Activated CD4-positive, alpha-beta memory T cell treated with anti-CD3 and anti-CD28 coated beads for 36 hours (primary cell): Measurements from ENCODE around the gene PPFIBP1. TPM values are rescaled to one million over a fixed set of nuclear protein-coding genes. Genes with fewer than 3 reads are reported as not detected.

Experiments
- CTCF ChIA-PET: fragments of 350-600 bp; sonication (Branson Sonifier 250); formaldehyde crosslinking; loops from one replicate; lab custom pipeline; 2021; ENCODE audit warnings: antibody characterized with exemption, inconsistent platforms; lab: Charles Lee
- POLR2A ChIA-PET: fragments of 350-600 bp; sonication (Branson Sonifier 250); formaldehyde crosslinking; loops from one replicate; lab custom pipeline; 2021; ENCODE audit warnings: antibody characterized with exemption; lab: Charles Lee
- DNase-seq: peaks from one replicate; pipeline ENCODE4 v3.0.0-alpha.2; 2020
- H3K27ac Mint-ChIP-seq: one replicate; pipeline ENCODE4 v1.8.0; 2021; ENCODE audit warnings: mixed read lengths
- H3K27me3 Mint-ChIP-seq: one replicate; pipeline ENCODE4 v1.8.0; 2021; ENCODE audit warnings: mixed read lengths
- H3K36me3 Mint-ChIP-seq: one replicate; pipeline ENCODE4 v1.8.0; 2021; ENCODE audit warnings: mixed read lengths
- H3K4me1 Mint-ChIP-seq: one replicate; pipeline ENCODE4 v1.8.0; 2021; ENCODE audit warnings: low read depth, mixed read lengths
- H3K4me3 Mint-ChIP-seq: one replicate; pipeline ENCODE4 v1.8.0; 2021; ENCODE audit warnings: mild to moderate bottlenecking, mixed read lengths
- H3K9me3 Mint-ChIP-seq: one replicate; pipeline ENCODE4 v1.8.0; 2021; ENCODE audit warnings: mixed read lengths
- intact Hi-C: fragments of 100-400 bp; cut with micrococcal nuclease; formaldehyde crosslinking; loops from one replicate; pipeline ENCODE4 v1.15.1; 2023
- total RNA-seq, 2 experiments: library from RNA; stranded (reverse); gene quantifications; one replicate each; pipeline ENCODE4 v1.2.3, GENCODE V29; 2021

PPFIBP1 gene
- total RNA-seq, 2 experiments from 2014 or later: 14.1 to 14.9 TPM

DNA sequence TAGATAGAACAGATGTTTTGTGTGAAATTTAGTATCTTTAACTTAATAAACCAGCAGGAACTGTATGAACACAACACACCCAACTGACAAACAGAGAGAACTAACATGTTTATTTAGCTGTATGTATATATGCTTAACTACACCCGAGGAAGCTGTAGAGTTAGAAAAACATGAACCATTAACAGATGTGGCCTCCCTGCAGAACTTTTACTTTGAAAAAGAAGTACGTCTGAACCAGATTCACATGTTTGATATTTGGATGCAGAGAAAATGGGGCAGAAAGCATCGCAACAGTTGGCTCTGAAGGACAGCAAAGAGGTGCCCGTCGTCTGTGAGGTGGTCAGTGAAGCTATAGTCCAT is 172.3 kb downstream of the PPFIBP1 start, which contains the start of gene REP15:
Gene REP15, plus strand, starts transcription at position 155 of the 360 bp plus-strand sequence. Its CDS starts 116 bp downstream, at position 271.
- no peak for DNase-seq
- Mint-ChIP-seq H3K27me3 (peaks cover 4% of the 10 kb centered on the region), H3K4me1 (no peaks in the 10 kb centered on the region), H3K27ac (no peak within 1 kb of the TSS), H3K36me3 (no peaks in the 10 kb centered on the region), H3K4me3 (no peak within 1 kb of the TSS), H3K9me3 (no peaks in the 10 kb centered on the region)
- intact Hi-C loops: no loop called here
- POLR2A ChIA-PET: no interaction called here
- CTCF ChIA-PET: interaction anchor here (1.2 kb wide), 1 partner anchor 261 kb away, joined by 4 read pairs; no protein-coding TSS in a partner anchor

- intact Hi-C loops: no loop called here
- ChIA-PET CTCF (interaction anchor here (1.2 kb wide), 1 partner anchor 261 kb away, joined by 4 read pairs; no protein-coding TSS in a partner anchor), POLR2A (no interaction called here)
- H3K9me3 Mint-ChIP-seq: no peaks in the 10 kb centered on the region
- H3K27ac Mint-ChIP-seq: no peak overlapping the region
- H3K4me3 Mint-ChIP-seq: no peak overlapping the region
- H3K4me1 Mint-ChIP-seq: no peaks in the 10 kb centered on the region
- DNase-seq: no peak
- peaks cover 5% of the 10 kb centered on the region for H3K27me3 Mint-ChIP-seq
- no peaks in the 10 kb centered on the region for H3K36me3 Mint-ChIP-seq
These were observed 173.0 kb downstream of the PPFIBP1 start for GRCh38 chr12:27696864-27697564.

DNA sequence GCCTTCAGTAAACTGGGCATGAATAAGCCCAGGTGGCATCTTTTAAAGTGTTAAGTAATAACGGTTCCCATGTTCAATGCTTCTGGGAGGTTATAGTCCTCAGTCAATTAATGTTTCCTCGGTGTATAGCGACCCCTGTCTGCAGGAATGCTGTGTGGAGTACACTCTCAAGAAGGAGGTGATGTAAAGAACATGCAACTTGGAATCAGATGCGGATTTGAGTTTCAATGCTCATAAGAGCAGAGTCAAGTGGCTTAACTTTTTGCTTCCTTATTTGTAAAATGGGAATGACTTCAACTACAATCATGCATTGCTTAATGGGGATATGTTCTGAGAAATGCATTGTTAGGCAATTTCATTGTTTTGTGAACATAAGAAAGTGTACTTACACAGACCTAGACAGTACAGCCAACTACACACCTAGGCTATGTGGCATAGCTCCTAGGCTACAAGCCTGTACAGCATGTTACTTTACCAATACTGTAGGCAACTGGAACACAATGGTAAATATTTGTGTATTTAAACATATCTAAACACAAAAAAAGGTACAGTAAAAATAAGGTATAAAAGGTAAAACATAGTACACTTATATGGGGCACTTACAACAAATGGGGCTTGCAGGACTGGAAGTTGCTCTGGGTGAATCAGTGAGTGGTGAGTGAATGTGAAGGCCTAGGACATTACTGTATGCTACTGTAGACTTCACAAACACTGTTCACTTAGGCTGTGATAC is 179.9 kb downstream of the PPFIBP1 start:
- no peaks in the 10 kb centered on the region for H3K9me3 Mint-ChIP-seq

DNA sequence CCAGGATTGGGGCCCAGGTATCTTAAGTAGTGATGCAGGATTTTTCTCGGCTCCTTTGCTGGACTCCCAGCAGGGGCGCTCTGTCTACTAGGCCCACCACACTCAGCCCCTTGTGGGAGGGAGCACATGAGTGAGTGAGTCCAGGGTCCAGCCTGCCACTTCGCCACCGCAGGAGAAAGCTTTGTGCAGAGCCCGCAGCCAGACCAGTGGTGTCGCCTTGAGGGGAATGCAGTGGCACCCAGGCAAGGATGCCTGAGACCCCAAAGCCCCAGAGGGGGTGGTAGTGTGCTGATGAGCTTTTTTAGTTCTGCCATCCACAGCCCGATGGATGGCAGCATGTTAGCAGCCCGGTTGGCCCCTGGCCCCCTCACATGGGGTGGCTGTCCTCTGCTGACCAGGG is 181.3 kb downstream of the PPFIBP1 start:
- Mint-ChIP-seq H3K27me3 (peaks cover 9% of the 10 kb centered on the region), H3K9me3 (no peaks in the 10 kb centered on the region), H3K27ac (no peak overlapping the region), H3K4me1 (peaks cover 2% of the 10 kb centered on the region), H3K4me3 (no peak overlapping the region), H3K36me3 (no peaks in the 10 kb centered on the region)
- intact Hi-C loops: no loop called here
- DNase-seq: no peak
- POLR2A ChIA-PET: no interaction called here
- CTCF ChIA-PET: interaction anchor here (0.7 to 2.2 kb wide), 2 partner anchors 14 to 57 kb away, joined by 3 to 7 read pairs; no protein-coding TSS in a partner anchor

More for the DNA sequence above, 179.9 kb downstream of the PPFIBP1 start:
- CTCF ChIA-PET: interaction anchor here (0.8 to 2.9 kb wide), 8 partner anchors 11 to 277 kb away, joined by 3 to 19 read pairs (median 4); no protein-coding TSS in a partner anchor
- Mint-ChIP-seq H3K27me3 (peaks cover 9% of the 10 kb centered on the region), H3K36me3 (no peaks in the 10 kb centered on the region), H3K4me1 (peaks cover 2% of the 10 kb centered on the region), H3K27ac (no peak overlapping the region), H3K4me3 (no peak overlapping the region)
- DNase-seq: peak; percentile 80
- intact Hi-C loops: loop anchor here (1.0 to 5.0 kb wide), 5 partner anchors 52 to 689 kb away; no protein-coding TSS in a partner anchor
- POLR2A ChIA-PET: interaction anchor here (0.6 kb wide), 1 partner anchor 9 kb away, joined by 3 read pairs; no protein-coding TSS in a partner anchor

- H3K27me3 Mint-ChIP-seq: peaks cover 5% of the 10 kb centered on the region
- no peak overlapping the region for H3K4me3 Mint-ChIP-seq
- intact Hi-C loops: no loop called here
- H3K27ac Mint-ChIP-seq: no peak overlapping the region
- peaks cover 9% of the 10 kb centered on the region for H3K4me1 Mint-ChIP-seq
- DNase-seq: no peak
- H3K36me3 Mint-ChIP-seq: no peaks in the 10 kb centered on the region
- ChIA-PET CTCF (interaction anchor here (0.6 to 1.4 kb wide), 3 partner anchors 72 to 322 kb away, joined by 3 read pairs; partner anchors contain the start of gene PPFIBP1), POLR2A (no interaction called here)
- H3K9me3 Mint-ChIP-seq: no peaks in the 10 kb centered on the region
These were observed 183.2 kb downstream of the PPFIBP1 start for GRCh38 chr12:27707216-27707615.

GRCh38 chr12:27709212-27709931 is 185.4 kb downstream of the PPFIBP1 start:
- no peak for DNase-seq
- H3K9me3 Mint-ChIP-seq: no peaks in the 10 kb centered on the region
- H3K4me3 Mint-ChIP-seq: no peak overlapping the region
- ChIA-PET POLR2A (no interaction called here), CTCF (interaction anchor here (0.7 to 2.8 kb wide), 3 partner anchors 57 to 284 kb away, joined by 3 to 9 read pairs (median 3); no protein-coding TSS in a partner anchor)
- intact Hi-C loops: no loop called here
- H3K27me3 Mint-ChIP-seq: peaks cover 3% of the 10 kb centered on the region
- peaks cover 1% of the 10 kb centered on the region for H3K36me3 Mint-ChIP-seq
- peaks cover 17% of the 10 kb centered on the region for H3K4me1 Mint-ChIP-seq
- no peak overlapping the region for H3K27ac Mint-ChIP-seq

GRCh38 chr12:27709932-27710591 is 186.1 kb downstream of the PPFIBP1 start:
- H3K27me3 Mint-ChIP-seq: peaks cover 3% of the 10 kb centered on the region
- intact Hi-C loops: loop anchor here (1.0 to 5.0 kb wide), 6 partner anchors 72 to 481 kb away; partner anchors contain the start of genes CCDC91, KLHL42, MANSC4 and PPFIBP1
- H3K9me3 Mint-ChIP-seq: no peaks in the 10 kb centered on the region
- peaks cover 4% of the 10 kb centered on the region for H3K36me3 Mint-ChIP-seq
- no peak for DNase-seq
- peak overlapping the region; percentile 90 for H3K27ac Mint-ChIP-seq
- POLR2A ChIA-PET: no interaction called here
- H3K4me1 Mint-ChIP-seq: peaks cover 17% of the 10 kb centered on the region
- CTCF ChIA-PET: interaction anchor here (0.6 to 2.8 kb wide), 4 partner anchors 58 to 474 kb away, joined by 3 to 9 read pairs (median 4); no protein-coding TSS in a partner anchor
- H3K4me3 Mint-ChIP-seq: peak overlapping the region; percentile 93

- Mint-ChIP-seq H3K27ac (peak within 1 kb of the TSS; percentile 90), H3K4me1 (peaks cover 17% of the 10 kb centered on the region), H3K9me3 (no peaks in the 10 kb centered on the region), H3K4me3 (peak within 1 kb of the TSS; percentile 93), H3K27me3 (peaks cover 3% of the 10 kb centered on the region), H3K36me3 (peaks cover 5% of the 10 kb centered on the region)
- intact Hi-C loops: loop anchor here (1.0 to 5.0 kb wide), 6 partner anchors 72 to 480 kb away; partner anchors contain the start of genes CCDC91, KLHL42, MANSC4 and PPFIBP1
- POLR2A ChIA-PET: no interaction called here
- CTCF ChIA-PET: interaction anchor here (0.6 to 2.8 kb wide), 3 partner anchors 110 to 475 kb away, joined by 3 to 9 read pairs (median 6); no protein-coding TSS in a partner anchor
- peak; percentile 95 for DNase-seq
These were observed 186.7 kb downstream of the PPFIBP1 start, which contains the start of gene MRPS35 for GRCh38 chr12:27710592-27711316. TSS of gene MRPS35 (plus strand) at chr12:27710832. CDS start at chr12:27710844, 12 bp downstream.

DNA sequence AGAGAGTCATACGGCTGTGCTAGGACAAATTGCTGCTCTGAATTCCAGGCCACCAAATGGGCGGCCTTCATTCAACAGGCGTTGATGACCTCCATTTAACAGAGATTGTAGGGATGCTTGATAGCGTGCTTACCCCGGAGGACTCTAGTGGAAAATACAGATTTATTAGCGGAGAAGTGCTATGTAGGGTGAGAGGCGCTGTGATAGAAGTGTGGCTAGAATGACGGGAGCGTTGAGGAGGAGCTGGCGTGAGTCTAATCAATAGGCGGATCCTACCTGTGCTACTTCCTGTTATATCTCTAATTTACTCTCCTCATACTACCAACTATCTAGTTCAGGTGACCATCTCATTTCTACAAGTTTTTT is 187.3 kb downstream of the PPFIBP1 start:
- Mint-ChIP-seq H3K36me3 (peaks cover 7% of the 10 kb centered on the region), H3K27me3 (peaks cover 3% of the 10 kb centered on the region), H3K4me1 (peaks cover 17% of the 10 kb centered on the region), H3K4me3 (peak overlapping the region; percentile 93), H3K9me3 (no peaks in the 10 kb centered on the region), H3K27ac (peak overlapping the region; percentile 90)
- CTCF ChIA-PET: interaction anchor here (1.0 to 2.8 kb wide), 2 partner anchors 110 to 230 kb away, joined by 3 to 9 read pairs; no protein-coding TSS in a partner anchor
- peak; percentile 41 for DNase-seq
- POLR2A ChIA-PET: no interaction called here
- intact Hi-C loops: loop anchor here (2.0 to 5.0 kb wide), 3 partner anchors 71 to 480 kb away; partner anchors contain the start of genes CCDC91, KLHL42 and MANSC4

- peaks cover 3% of the 10 kb centered on the region for H3K27me3 Mint-ChIP-seq
- ChIA-PET CTCF (interaction anchor here (2.8 kb wide), 1 partner anchor 109 kb away, joined by 9 read pairs; no protein-coding TSS in a partner anchor), POLR2A (no interaction called here)
- H3K27ac Mint-ChIP-seq: no peak overlapping the region
- H3K36me3 Mint-ChIP-seq: peaks cover 9% of the 10 kb centered on the region
- peaks cover 17% of the 10 kb centered on the region for H3K4me1 Mint-ChIP-seq
- no peak for DNase-seq
- H3K9me3 Mint-ChIP-seq: no peaks in the 10 kb centered on the region
- peak overlapping the region; percentile 39 for H3K4me3 Mint-ChIP-seq
- intact Hi-C loops: loop anchor here (2.0 to 5.0 kb wide), 3 partner anchors 70 to 479 kb away; partner anchors contain the start of genes CCDC91, KLHL42 and MANSC4
These were observed 188.0 kb downstream of the PPFIBP1 start for GRCh38 chr12:27711967-27712366.
